Measurements from ENCODE around the gene EEPD1.
"Not testable (repeated sequence)": the region's sequence is repeated elsewhere in the genome, so short reads cannot be mapped to it uniquely, and the experiment has no call there.

Gene EEPD1

DNA sequence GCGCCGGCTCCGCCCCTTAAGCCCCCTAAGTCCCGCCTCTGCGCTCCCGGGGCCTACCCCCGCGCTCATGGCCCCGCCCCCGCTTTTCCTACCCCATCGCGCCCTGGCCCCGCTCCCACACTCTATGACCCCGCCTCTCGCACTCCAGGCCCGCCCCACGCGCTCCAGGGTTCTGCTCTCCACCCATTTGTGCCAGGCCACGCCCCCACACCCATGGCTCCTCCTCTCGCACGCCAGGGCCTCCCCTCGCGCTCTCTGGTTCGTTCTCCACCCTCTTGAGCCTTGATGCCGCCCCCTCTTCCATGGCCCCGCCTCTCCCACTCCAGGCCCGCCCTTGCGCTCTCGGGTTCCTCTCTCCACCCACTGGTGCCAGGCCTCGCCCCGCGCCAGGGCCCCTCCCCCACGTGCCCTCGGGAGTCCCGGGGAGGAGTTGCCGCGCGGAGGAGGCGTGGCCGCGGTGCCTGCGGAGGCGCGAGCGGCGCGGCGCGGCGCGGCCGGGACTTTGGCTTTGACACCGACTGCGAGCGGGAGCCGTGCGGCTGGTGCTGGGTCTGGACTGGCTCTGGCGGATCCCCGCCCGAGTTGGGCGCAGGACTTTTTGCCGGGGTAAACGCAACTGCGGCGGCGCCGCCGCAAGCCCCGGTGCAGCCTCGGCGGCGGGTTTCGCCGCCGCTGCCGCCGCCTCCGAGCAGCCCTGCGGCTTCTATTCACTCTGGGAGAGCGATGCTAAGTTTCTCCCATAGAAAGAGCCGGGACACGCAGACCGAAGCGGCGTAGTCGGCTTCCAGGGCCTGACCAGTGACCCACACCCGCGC, at the start of gene EEPD1:
EEPD1 (plus strand) TSS at position 499 of the 815 bp plus-strand sequence. CDS start 1,071 bp downstream, outside the sequence.
- peak; percentile 86 for DNase-seq (ENCODE audit: low read depth)

DNA sequence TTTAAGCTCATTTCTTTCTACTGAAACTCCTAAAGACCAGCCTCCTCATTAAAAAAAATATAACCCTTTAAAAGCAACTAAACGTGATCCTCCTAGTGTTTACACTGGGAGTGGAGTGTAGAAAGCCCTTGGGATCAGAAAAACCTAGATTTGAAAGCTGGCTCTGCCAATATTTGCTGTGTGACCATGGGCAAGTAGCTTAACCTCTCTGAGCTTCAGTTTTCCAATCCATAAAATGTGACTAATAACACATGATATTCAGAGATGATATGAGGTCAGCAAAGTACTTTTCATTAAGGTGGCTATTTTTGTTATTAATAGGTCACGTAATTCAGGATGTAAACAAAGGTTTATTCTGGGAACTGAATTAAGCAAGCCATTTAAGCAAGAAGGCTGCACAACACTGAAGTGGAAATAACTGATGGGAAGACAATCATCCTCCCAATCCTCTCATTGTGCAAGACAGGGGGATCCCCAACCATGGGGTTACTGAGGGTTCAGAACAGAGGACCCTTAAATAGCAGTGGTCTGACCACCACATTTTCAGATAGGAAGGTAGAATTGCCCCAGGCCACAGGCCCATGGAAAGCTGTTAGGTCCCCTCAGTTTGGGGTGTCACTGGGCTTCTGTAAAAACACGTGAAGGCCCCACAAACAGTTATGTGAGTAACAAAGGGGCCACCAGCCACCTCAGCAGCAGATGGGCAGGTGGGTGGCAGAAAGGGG, 49.1 kb upstream of the EEPD1 start:
- DNase-seq (ENCODE audit: low read depth) = no peak

DNA sequence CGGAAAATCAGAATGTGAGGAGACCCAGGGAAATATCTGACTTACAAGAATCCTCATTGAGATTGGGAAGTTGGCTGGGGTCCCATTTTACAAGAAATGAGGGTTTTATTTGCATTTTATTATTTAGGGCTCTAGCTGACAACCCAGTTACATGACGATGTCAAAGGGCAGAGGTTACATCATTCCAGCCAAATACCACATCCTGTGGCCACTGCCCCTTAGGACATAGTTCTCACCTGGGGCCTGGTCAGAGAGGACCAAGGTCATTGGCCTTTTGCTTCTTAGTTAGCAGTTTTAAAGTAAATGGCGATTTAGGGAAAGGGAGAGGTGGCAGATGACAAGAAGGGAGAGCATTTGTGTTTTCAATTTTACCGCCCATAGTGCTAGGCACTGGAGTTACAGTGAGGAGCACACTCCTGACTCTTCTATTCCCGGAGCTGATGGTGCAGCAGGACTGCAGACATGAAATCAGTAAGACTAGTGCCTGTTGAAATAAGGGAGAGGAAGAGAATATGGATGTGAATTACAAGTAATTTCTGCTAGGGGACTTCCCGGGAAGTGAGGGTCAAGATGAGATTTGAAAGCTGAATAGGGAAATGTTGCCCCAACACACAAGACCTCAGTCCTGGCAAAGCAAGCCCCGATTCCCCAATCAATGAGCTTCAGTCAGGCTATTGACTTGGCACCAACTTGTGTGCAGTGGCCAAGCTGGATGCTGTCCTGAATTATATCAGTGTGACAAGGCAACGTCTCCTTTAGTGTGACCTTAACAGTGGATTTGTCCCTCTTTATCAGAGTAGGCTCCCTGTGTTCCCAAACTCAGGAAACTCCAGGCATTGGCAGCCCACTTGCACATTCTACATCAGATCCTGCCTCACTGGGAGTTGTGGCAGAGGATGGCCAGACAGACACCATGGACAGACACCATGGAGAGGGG, 45.8 kb upstream of the EEPD1 start:
- not testable (repeated sequence) for DNase-seq (ENCODE audit: low read depth)

DNA sequence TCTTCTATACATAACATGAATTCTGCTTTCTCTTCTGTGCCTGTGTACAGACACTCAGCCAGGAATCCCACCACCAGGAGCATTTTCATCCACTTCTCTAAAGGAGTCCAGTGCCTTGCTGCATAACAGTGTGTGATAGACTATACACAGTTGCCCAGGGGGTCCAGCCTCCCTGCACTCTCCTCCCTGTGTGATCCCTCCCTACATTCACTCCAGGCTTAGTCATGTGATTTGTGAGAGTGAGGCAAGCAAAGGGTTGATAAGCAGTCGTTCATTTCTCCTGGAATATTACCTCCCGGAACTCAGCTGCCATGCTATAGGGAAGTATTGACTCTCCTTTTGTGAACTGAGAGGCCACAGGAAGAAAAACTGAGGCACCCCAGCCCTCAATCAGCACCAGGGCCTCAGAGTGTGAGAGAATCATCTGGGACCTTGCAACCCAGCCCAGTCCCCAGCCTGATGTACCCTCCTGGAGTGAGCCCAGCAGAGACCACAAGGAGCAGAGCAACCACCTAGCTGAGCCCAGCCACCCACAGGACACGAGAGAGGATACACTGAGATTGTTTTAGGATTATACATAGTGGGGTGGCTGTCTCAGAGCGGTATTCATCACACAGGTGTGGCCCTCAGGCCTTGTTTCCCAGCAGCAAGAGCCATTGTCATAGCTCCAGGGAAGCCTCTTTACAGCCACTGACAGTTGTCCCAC, 45.0 kb upstream of the EEPD1 start:
- no peak for DNase-seq (ENCODE audit: low read depth)

DNA sequence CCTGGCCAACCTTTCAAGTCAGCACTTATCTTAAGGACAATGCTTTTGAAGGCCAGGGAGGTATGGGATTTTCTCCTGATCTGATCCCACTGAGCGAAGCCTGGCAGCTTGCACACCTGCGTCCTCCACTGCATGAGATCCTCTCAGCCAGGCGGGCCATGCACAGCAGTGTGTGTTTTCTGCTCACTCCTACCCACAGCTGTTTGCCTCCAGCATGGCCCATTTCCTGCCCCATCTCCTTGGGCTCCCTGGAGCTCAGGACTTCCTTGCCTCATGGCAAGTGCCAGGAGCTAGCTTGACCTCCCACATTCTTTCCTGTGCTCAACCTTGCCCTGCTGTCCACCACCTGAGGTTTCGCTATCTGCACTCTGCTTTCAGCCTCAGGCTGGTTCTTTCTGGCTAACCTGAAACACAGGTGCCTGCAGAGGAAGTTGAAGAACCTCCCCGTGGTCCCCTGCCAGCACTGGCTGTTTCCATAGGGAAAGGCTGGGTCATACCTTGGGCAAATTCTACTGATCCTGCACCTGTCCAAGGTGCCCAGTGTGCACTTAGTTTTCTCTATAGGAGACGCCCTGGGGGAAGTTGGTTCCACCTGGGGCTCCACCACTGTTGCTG, 43.9 kb upstream of the EEPD1 start:
- DNase-seq (ENCODE audit: low read depth) = no peak

DNA sequence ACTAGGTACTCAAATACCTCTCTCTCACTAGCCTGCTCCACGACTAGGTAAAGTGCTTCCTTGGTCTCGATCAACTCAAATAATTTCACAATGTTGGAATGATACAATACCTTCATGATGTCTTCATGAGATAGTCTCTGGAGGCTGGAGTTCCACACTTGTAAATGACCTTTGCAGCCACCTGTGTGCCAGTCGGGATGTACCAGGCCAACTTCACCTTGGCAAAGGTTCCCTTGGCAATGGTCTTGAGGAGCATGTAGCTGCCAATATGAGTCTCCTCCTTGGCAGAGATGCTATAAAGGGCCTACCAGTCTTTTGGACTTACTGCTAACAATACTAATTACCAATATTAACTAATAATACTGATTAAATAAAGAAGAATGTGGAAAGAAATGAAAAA, 42.5 kb upstream of the EEPD1 start:
- DNase-seq (ENCODE audit: low read depth) = no peak

DNA sequence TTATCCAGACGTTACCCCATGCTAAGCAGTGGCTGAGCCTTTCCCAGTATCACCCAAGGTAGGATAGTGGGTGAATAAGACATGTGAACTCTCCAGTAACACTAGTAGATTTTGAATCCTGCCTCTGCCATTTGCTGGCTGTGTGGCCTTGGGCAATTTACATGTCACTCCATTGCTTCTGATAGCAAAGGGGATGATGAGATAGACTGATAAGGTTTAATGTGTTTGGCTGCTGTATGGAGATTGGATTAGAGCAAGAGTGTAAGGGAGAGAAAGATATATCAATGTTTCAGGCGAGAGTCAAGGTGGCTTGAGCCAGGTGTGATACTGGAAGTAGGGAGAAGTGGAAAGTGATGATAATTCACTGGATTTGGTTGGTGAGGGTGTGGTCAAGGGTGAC, 40.1 kb upstream of the EEPD1 start:
- DNase-seq (ENCODE audit: low read depth) = no peak

DNA sequence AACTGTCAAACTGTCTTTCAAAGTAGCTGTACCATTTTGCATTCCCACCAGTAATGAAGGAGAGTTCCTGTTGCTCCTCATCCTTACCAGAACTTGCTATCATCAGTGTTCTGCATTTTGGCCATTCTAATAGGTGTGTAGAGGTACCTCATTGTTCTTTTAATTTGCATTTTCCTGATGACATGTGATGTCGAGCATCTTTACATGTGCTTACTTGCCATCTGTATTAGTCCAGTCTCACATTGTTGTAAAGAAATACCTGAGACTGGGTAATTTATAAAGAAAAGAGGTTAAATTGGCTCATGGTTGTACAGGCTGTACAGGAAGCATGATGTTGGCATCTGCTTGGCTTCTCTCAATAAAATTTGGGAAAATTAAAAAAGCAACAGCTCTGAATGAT, 38.7 kb upstream of the EEPD1 start:
- no peak for DNase-seq (ENCODE audit: low read depth)

DNA sequence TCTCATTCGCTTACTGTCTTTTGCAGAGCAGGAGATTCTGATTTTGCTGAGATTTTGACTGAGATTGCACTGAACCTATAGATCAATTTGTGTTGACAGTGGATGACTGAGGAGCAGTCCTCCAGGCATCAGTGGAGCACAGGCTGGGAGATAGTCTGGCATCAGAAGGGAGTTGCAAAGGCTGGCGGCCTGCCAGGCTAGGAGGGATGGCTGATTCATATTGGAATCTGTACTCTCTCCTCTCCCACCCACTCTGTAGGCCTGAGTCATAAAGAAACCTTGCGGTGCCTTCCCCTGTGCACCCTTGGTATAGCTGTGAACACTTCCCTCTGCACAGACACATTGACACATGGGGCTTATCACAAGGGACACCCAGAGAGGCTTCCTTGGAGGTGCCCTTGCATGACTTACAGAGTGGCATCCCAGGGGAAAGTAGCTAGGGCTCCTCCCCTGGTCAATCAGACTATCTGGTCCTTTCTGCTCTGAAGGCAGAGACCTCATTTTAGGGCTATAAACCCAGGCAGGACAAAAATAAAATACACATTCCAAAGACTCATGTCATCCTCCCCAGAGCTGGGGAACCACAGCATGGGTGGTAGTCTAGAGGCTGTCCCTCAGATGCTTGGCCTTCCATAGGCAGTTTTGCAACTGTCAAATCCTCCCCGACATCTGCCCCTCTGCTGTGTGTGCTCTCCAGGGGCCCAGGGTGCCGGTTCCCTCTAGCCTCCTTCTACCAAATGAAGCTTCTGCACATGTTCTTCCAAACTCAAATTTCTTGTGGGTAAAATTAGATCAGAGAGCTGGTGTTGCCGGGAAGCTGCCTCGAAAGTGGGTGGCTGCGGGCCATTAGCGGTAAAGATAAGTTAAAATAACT, 37.4 kb upstream of the EEPD1 start:
- DNase-seq (ENCODE audit: low read depth) = peak; percentile 94

DNA sequence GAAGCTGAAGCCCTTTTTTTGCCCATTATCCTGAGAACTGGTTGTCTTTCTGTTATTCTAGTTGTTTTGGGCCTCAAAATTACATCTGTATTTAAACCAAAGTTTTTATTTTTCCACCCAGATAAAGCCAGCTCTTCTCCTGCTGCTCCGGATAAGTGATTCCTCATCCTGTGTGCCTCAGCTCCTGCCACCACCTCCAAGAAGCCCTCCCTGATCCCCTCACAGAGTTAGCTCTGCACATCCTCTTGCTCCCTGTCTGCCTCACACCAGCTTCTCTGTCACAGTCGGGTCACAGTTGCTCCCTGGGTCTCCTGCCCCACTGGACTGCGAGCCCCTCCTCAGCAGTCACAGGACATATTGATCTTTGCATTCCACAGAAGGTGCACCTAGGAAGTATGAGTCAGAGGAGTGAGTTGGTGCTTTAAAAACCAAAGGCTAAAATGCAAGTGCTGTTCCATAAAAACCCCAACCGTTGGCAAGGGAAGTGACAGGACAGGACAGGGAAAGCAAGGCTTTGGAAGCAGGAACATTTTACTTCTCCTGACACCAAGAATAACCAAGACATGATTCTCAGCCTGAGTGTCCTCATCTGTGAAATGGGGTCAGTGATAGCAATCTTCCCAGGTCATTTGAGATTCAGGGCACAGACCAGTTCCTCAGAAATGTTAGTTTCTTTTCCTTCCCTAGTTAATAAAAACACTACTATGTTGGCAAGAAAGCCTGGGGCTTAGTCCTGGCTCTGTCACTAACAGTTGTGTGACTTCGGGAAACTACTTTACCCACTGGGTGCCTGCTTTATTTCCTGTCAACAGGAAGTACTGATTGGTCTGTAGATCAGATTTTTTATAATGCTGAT, 36.5 kb upstream of the EEPD1 start:
- no peak for DNase-seq (ENCODE audit: low read depth)

DNA sequence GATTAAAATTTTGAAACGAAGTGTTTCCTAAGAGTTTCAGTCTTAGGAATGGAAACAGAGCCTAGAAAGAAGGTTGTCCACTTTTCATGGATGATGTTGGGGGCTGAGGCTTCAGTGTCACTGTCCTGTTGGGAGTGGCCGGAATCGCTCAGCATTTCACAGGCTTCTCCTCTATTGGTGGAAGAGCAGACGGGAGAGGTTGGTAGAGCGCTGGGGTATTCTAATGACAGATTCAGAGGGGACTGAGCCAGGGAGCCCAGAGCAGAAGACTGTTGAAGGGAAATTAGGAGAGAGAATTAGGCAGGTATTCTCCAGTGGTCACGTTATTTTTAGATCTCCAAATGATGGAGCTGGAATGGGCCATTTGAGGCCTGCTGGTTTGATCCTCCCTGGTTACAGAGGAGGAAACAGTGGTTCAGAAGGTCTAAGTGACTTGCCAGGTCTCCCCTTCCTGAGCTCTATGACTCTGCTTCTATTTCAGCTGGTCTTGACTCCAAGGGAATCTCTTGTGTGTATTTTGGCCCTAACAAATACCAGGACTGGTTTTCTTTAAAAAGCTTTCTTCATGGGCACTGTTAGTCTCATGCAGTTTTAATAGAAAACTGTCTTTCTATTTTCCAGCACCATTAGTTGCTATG, 35.7 kb upstream of the EEPD1 start:
- DNase-seq (ENCODE audit: low read depth) = no peak

DNA sequence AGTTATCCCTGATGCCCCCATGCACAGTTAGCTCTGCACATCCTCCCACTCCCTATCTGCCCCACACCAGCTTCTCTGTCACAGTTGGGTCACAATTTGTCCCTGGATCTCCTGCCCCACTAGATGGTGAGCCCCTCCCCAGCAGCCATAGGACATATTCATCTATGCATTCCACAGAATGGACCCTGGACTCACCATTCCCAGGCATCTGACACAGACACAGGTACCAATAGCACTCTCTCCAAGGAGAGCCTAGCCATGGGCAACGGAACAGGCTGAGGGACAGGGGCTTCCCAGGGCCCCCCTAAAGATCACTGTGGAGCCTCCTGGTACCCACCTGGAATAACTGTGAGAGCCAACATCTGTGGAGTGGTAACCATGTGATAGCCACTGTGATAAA, 34.7 kb upstream of the EEPD1 start:
- no peak for DNase-seq (ENCODE audit: low read depth)

DNA sequence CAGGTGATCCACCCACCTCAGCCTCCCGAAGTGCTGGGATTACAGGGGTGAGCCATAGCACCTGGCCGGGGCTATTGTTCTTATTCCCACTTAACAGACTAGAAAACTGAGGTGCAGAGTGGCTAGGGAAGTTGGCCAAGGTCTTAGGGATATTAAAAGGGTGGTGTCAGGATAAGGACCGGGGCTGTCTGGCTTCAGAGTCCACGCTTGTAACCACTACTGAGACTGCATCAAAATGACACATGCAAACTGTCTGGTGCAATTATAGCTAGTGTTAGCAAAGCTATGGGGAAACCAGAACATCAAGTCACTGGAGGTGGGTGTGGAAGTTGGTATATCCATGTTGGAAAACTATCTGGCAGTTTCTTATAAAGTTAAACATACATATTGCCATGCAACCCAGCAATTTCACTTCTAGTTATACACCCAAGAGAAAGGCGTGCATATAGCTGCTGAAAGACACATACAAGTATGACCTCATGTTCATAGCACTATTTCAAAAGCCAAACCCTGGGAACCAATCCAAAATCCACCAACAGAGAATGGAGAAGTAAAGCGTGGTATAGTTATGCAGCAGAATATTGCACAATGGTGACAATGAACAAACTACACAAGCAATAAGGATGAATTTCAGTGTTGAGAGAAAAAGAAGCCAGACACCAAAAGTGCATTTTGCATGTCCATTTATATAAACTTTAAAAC, 33.9 kb upstream of the EEPD1 start:
- DNase-seq (ENCODE audit: low read depth) = peak; percentile 62

DNA sequence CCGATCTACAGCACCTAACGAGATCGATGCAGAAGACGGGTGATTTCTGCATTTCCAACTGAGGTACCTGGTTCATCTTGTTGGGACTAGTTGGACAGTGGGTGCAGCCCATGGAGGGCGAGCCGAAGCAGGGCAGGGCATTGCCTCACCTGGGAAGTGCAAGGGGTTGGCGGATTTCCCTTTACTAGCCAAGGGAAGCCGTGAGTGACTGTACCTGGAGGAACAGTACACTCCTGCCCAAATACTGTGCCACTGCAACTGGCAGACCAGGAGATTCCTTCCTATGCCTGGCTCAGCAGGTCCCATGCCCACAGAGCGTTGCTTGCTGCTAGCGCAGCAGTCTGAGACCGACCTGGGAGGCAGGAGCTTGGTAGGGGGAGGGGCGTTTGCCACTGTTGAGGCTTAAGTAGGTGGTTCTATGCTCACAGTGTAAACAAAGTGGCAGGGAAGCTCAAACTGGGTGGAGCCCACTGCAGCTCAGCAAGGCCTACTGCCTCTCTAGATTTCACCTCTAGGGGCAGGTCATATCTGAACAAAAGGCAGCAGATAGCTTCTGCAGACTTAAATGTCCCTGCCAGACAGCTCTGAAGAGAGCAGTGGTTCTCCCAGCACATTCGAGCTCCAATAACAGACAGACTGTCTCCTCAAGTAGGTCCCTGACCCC, 32.9 kb upstream of the EEPD1 start:
- DNase-seq (ENCODE audit: low read depth) = not testable (repeated sequence)

DNA sequence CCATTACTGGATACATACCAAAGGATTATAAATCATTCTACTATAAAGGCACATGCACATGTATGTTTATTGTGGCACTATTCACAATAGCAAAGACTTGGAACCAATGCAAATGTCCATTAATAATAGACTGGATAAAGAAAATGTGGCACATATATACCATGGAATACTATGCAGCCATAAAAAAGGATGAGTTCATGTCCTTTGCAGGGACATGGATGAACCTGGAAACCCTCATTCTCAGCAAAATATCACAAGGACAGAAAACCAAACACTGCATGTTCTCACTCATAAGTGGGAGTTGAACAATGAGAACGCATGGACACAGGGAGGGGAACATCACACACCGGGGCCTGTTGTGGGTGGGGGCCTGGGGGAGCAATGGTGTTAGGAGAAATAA, 27.4 kb upstream of the EEPD1 start:
- not testable (repeated sequence) for DNase-seq (ENCODE audit: low read depth)

DNA sequence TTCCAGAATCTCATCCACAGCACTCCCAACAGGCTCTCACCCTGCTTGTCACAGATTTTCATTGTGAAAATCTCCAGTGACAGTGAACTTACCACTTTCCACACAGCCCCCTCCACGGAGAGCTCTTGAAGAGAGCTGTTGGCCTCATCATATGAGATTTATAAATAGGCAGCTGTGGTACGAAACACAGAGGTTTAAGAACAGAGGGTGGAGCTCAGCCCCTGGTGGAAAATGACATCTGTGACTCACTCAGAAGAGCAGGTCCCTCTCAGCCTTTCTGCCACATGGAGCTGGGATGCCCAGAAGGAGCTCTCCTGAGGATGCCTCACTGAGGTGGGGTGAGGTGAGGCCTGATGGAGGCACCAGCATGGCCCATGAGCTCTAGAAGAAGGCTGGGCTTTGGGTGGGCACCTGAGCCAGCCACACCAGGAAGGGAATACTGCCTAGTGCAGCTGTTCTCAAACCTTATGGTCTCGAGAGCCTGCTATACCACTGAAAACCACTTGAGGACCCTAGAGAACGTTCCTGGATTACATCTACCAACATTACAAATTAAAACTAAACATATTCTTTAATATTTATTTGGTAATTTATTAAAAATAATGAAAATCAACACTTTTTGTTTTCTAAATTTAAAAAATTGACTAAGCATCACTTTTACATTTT, 25.8 kb upstream of the EEPD1 start:
- DNase-seq (ENCODE audit: low read depth) = no peak

DNA sequence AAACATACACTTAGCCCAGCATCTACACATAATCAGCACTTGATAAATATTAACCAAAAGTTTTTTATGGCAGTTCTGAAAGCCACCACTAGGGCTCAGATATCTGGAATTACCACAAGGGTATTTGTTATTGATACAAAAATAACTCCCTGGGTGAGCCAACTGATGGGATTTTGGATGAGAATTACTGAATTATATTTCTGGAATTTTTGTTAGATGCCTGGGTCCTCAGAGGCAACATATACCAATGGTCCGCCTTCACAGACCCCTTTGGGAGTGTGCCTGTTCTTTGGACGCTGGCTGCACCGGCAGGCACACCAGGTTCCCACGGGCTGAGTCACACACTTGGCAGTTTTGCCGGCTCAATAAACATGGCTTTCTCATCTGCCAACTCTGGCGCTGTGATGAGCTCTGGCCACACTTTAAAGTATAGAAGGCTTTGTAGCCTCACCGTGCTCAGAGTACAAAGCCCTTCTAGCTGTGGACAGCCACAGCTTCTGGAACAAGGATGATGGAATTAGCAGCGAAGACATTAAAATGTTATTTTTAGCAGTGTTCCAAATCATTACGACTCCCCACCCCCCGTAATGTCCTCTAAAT, 24.5 kb upstream of the EEPD1 start:
- peak; percentile 66 for DNase-seq (ENCODE audit: low read depth)
